ENCODE results near the gene RAB3A. TPM values are rescaled to one million over a fixed set of nuclear protein-coding genes. Genes with fewer than 3 reads are reported as not detected.

RAB3A gene
- total RNA-seq, 1 donor from 2014 or later: 6.7 TPM

GRCh38 chr19:18183529-18183928, 20.3 kb downstream of the RAB3A start:
- Mint-ChIP-seq H3K9me3 (no peaks in the 10 kb centered on the region), H3K27me3 (ENCODE audit: low read depth) (peaks cover 4% of the 10 kb centered on the region), H3K4me3 (no peak overlapping the region), H3K36me3 (no peaks in the 10 kb centered on the region), H3K4me1 (no peaks in the 10 kb centered on the region), H3K27ac (no peak overlapping the region)
- no peak for DNase-seq (ENCODE audit: low spot score in 2 of 2, unreplicated experiment in 2 of 2)
- TF ChIP-seq CTCF (IDR thresholded peaks at IDR 0.05; ENCODE audit: unreplicated experiment): no peak

GRCh38 chr19:18179957-18180356, 23.9 kb downstream of the RAB3A start:
- Mint-ChIP-seq H3K4me3 (no peak overlapping the region), H3K27ac (no peak overlapping the region), H3K4me1 (no peaks in the 10 kb centered on the region), H3K9me3 (no peaks in the 10 kb centered on the region), H3K27me3 (ENCODE audit: low read depth) (peaks cover 32% of the 10 kb centered on the region), H3K36me3 (no peaks in the 10 kb centered on the region)
- no peak for DNase-seq (ENCODE audit: low spot score in 2 of 2, unreplicated experiment in 2 of 2)
- TF ChIP-seq CTCF (IDR thresholded peaks at IDR 0.05; ENCODE audit: unreplicated experiment): no peak

- no peak for TF ChIP-seq CTCF (IDR thresholded peaks at IDR 0.05; ENCODE audit: unreplicated experiment)
- Mint-ChIP-seq H3K27ac (no peak overlapping the region), H3K27me3 (ENCODE audit: low read depth) (peaks cover 48% of the 10 kb centered on the region), H3K4me1 (peaks cover 11% of the 10 kb centered on the region), H3K36me3 (peaks cover 5% of the 10 kb centered on the region), H3K9me3 (no peaks in the 10 kb centered on the region), H3K4me3 (no peak overlapping the region)
- DNase-seq (ENCODE audit: low spot score in 2 of 2, unreplicated experiment in 2 of 2): no peak
These were observed 27.2 kb downstream of the RAB3A start for GRCh38 chr19:18176367-18177310.

GRCh38 chr19:18174983-18175382, 28.9 kb downstream of the RAB3A start:
- H3K27me3 Mint-ChIP-seq (ENCODE audit: low read depth): peaks cover 48% of the 10 kb centered on the region
- H3K27ac Mint-ChIP-seq: no peak overlapping the region
- no peak overlapping the region for H3K4me3 Mint-ChIP-seq
- no peak for DNase-seq (ENCODE audit: low spot score in 2 of 2, unreplicated experiment in 2 of 2)
- no peak for TF ChIP-seq CTCF (IDR thresholded peaks at IDR 0.05; ENCODE audit: unreplicated experiment)
- peaks cover 11% of the 10 kb centered on the region for H3K4me1 Mint-ChIP-seq
- H3K9me3 Mint-ChIP-seq: no peaks in the 10 kb centered on the region
- peaks cover 16% of the 10 kb centered on the region for H3K36me3 Mint-ChIP-seq

- no peak for DNase-seq (ENCODE audit: low spot score in 2 of 2, unreplicated experiment in 2 of 2)
- Mint-ChIP-seq H3K27me3 (ENCODE audit: low read depth) (peaks cover 46% of the 10 kb centered on the region), H3K4me3 (peak within 1 kb of the TSS; percentile 70), H3K4me1 (peaks cover 11% of the 10 kb centered on the region), H3K9me3 (no peaks in the 10 kb centered on the region), H3K27ac (no peak within 1 kb of the TSS), H3K36me3 (peaks cover 18% of the 10 kb centered on the region)
- TF ChIP-seq CTCF (IDR thresholded peaks at IDR 0.05; ENCODE audit: unreplicated experiment): no peak
These were observed 30.1 kb downstream of the RAB3A start, which contains the start of gene IFI30 for GRCh38 chr19:18173572-18174288. IFI30 (plus strand) TSS chr19:18173813; CDS start chr19:18173842, 29 bp downstream.

Measured in mesothelial cell of epicardium (in vitro differentiated cells).